Measurements from ENCODE around the gene KIF1B.

Gene KIF1B

DNA sequence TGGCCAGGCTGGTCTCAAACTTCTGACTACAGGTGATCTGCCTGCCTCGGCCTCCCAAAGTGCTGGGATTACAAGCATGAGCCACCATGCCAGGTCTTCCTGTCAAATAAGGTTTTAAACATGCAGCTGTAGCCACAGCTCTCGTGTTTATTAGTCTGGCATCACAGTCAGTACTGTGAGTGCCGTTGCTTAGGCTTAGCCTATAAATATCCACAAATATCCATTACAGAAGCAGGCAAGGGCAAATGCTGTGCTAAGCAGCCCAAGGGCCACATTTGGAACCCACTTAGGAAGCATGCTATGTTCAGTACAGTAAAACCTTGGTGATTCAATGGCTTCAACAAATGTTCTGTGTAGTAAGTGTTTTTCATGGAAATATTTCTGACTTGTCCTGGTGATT is 75.9 kb downstream of the KIF1B start:
- ATAC-seq, result no peak
- TF ChIP-seq TCF4 (CRISPR knock-in tag; IDR thresholded peaks at IDR 0.05; ENCODE audit: borderline replicate concordance) (no peak), ZFP30 (CRISPR knock-in tag; IDR thresholded peaks at IDR 0.05) (no peak), OSR1 (CRISPR knock-in tag; IDR thresholded peaks at IDR 0.05) (no peak), SNAI2 (CRISPR knock-in tag; IDR thresholded peaks at IDR 0.05) (no peak), ISL1 (CRISPR knock-in tag; IDR thresholded peaks at IDR 0.05) (no peak), TOX (CRISPR knock-in tag; IDR thresholded peaks at IDR 0.05; ENCODE audit: borderline replicate concordance) (no peak), ZFP3 (CRISPR knock-in tag; IDR thresholded peaks at IDR 0.05) (no peak), ESRRG (CRISPR knock-in tag; IDR thresholded peaks at IDR 0.05) (no peak), RARB (CRISPR knock-in tag; IDR thresholded peaks at IDR 0.05) (no peak), ZC3H10 (CRISPR knock-in tag; IDR thresholded peaks at IDR 0.05) (no peak), ZNF565 (CRISPR knock-in tag; conservative IDR thresholded peaks at IDR 0.05; ENCODE audit: low read depth) (no peak)
- TF ChIP-seq, protein P1, sequence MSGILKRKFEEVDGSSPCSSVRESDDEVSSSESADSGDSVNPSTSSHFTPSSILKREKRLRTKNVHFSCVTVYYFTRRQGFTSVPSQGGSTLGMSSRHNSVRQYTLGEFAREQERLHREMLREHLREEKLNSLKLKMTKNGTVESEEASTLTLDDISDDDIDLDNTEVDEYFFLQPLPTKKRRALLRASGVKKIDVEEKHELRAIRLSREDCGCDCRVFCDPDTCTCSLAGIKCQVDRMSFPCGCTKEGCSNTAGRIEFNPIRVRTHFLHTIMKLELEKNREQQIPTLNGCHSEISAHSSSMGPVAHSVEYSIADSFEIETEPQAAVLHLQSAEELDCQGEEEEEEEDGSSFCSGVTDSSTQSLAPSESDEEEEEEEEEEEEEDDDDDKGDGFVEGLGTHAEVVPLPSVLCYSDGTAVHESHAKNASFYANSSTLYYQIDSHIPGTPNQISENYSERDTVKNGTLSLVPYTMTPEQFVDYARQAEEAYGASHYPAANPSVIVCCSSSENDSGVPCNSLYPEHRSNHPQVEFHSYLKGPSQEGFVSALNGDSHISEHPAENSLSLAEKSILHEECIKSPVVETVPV (CRISPR knock-in tag; IDR thresholded peaks at IDR 0.05), result no peak
- TF ChIP-seq, protein P2, sequence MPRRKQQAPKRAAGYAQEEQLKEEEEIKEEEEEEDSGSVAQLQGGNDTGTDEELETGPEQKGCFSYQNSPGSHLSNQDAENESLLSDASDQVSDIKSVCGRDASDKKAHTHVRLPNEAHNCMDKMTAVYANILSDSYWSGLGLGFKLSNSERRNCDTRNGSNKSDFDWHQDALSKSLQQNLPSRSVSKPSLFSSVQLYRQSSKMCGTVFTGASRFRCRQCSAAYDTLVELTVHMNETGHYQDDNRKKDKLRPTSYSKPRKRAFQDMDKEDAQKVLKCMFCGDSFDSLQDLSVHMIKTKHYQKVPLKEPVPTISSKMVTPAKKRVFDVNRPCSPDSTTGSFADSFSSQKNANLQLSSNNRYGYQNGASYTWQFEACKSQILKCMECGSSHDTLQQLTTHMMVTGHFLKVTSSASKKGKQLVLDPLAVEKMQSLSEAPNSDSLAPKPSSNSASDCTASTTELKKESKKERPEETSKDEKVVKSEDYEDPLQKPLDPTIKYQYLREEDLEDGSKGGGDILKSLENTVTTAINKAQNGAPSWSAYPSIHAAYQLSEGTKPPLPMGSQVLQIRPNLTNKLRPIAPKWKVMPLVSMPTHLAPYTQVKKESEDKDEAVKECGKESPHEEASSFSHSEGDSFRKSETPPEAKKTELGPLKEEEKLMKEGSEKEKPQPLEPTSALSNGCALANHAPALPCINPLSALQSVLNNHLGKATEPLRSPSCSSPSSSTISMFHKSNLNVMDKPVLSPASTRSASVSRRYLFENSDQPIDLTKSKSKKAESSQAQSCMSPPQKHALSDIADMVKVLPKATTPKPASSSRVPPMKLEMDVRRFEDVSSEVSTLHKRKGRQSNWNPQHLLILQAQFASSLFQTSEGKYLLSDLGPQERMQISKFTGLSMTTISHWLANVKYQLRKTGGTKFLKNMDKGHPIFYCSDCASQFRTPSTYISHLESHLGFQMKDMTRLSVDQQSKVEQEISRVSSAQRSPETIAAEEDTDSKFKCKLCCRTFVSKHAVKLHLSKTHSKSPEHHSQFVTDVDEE (CRISPR knock-in tag; IDR thresholded peaks at IDR 0.05), result no peak
- TF ChIP-seq, protein P3, sequence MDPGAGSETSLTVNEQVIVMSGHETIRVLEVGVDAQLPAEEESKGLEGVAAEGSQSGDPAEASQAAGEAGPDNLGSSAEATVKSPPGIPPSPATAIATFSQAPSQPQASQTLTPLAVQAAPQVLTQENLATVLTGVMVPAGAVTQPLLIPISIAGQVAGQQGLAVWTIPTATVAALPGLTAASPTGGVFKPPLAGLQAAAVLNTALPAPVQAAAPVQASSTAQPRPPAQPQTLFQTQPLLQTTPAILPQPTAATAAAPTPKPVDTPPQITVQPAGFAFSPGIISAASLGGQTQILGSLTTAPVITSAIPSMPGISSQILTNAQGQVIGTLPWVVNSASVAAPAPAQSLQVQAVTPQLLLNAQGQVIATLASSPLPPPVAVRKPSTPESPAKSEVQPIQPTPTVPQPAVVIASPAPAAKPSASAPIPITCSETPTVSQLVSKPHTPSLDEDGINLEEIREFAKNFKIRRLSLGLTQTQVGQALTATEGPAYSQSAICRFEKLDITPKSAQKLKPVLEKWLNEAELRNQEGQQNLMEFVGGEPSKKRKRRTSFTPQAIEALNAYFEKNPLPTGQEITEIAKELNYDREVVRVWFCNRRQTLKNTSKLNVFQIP (CRISPR knock-in tag; IDR thresholded peaks at IDR 0.05; ENCODE audit: borderline replicate concordance, low read depth), result no peak

DNA sequence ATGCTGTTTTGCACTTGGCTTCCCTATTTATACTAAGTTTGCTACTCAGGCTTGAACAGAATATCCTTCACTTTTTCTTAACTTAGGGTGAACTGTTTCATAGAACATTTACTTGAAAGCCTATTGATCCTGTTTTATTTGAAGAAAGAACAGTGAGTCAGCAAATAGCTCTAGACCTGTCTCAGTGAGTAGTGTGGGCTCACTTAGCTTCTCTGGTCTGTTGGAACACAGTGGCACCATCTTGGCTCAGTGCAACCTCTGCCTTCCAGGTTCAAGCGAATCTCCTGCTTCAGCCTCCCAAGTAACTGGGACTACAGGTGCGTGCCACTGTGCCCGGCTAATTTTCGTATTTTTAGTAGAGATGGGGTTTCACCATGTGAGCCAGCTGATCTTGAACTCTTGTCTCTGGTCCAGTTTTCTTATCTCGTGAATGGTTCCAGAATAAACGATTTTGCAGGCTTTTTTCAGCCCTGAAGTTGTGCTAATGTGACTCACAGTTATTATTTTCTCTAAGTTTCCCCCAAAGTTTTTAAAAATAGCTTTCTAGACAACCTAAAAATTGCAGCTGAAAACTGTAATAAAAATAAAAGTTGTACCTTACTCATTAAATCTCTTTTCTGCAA is 76.8 kb downstream of the KIF1B start:
- TF ChIP-seq ZFP3 (CRISPR knock-in tag; IDR thresholded peaks at IDR 0.05) (no peak), ZNF70 (CRISPR knock-in tag; IDR thresholded peaks at IDR 0.05) (no peak), PPARA (CRISPR knock-in tag; IDR thresholded peaks at IDR 0.05; ENCODE audit: borderline replicate concordance) (no peak), ISL1 (CRISPR knock-in tag; IDR thresholded peaks at IDR 0.05) (no peak), ZC3H10 (CRISPR knock-in tag; IDR thresholded peaks at IDR 0.05) (no peak), ARNTL (CRISPR knock-in tag; IDR thresholded peaks at IDR 0.05; ENCODE audit: borderline replicate concordance, low read depth) (no peak), RARB (CRISPR knock-in tag; IDR thresholded peaks at IDR 0.05) (no peak), SNAI2 (CRISPR knock-in tag; IDR thresholded peaks at IDR 0.05) (no peak), ZNF565 (CRISPR knock-in tag; conservative IDR thresholded peaks at IDR 0.05; ENCODE audit: low read depth) (no peak), ZNF8 (CRISPR knock-in tag; IDR thresholded peaks at IDR 0.05) (no peak), GLIS3 (CRISPR knock-in tag; IDR thresholded peaks at IDR 0.05) (no peak), BACH2 (CRISPR knock-in tag; IDR thresholded peaks at IDR 0.05; ENCODE audit: borderline replicate concordance) (no peak), ZFP30 (CRISPR knock-in tag; IDR thresholded peaks at IDR 0.05) (no peak), ESRRG (CRISPR knock-in tag; IDR thresholded peaks at IDR 0.05) (no peak)
- TF ChIP-seq, protein P3 (CRISPR knock-in tag; IDR thresholded peaks at IDR 0.05; ENCODE audit: borderline replicate concordance, low read depth), result no peak
- TF ChIP-seq, protein P1 (CRISPR knock-in tag; IDR thresholded peaks at IDR 0.05), result no peak
- ATAC-seq, result no peak

Measured in SK-N-SH treated with all-trans-retinoic acid at 6 μM for 48 hours (cell line).